H1 (cell line): ENCODE data around the gene RPSA. TPM values are rescaled to one million over a fixed set of nuclear protein-coding genes. Genes with fewer than 3 reads are reported as not detected.

Experiments
- CTCF ChIA-PET: fragments of 300-600 bp; sonication (Branson Sonifier 250); formaldehyde crosslinking; loops from one replicate; lab custom pipeline; 2021; ENCODE audit not compliant: partially characterized antibody; lab: Charles Lee
- POLR2A ChIA-PET: fragments of 300-600 bp; sonication (Branson Sonifier 250); formaldehyde crosslinking; loops from one replicate; lab custom pipeline; 2021; ENCODE audit warnings: inconsistent platforms; ENCODE audit not compliant: partially characterized antibody; lab: Charles Lee
- DNase-seq, 2 experiments: peaks; one replicate each; pipeline versions ENCODE4 v3.0.0 to v3.0.0-alpha.2; 2010 to 2022; ENCODE audit warnings: low spot score in 2 of 2, low read depth in 1 of 2, mixed read lengths in 1 of 2
- FAIRE-seq: peaks from 2 replicates; lab custom pipeline; 2011; peaks lifted over from hg19 to GRCh38; lab: Jason Lieb, UNC
- H2AFZ ChIP-seq: 2 replicates; pipeline ENCODE4 v1.8.1; 2012; ENCODE audit warnings: low read length, inconsistent platforms
- H2AK5ac ChIP-seq: 2 replicates; pipeline ENCODE4 v1.6.1; 2013; ENCODE audit warnings: low read depth, low read length
- H2BK120ac ChIP-seq: replicated peaks from 2 replicates; pipeline ENCODE3; 2013; ENCODE audit warnings: low read depth, low read length, inconsistent platforms
- H2BK12ac ChIP-seq: 2 replicates; pipeline ENCODE4 v1.6.1; 2013; ENCODE audit warnings: low read depth, low read length
- H2BK15ac ChIP-seq: 2 replicates; pipeline ENCODE4 v1.6.1; 2013; ENCODE audit warnings: low read length
- H2BK20ac ChIP-seq: 2 replicates; pipeline ENCODE4 v1.6.1; 2013; ENCODE audit warnings: low read length
- H2BK5ac ChIP-seq: 2 replicates; pipeline ENCODE4 v1.6.1; 2013; ENCODE audit warnings: low read depth, low read length
- H3K14ac ChIP-seq: 2 replicates; pipeline ENCODE4 v1.6.1; 2013; ENCODE audit warnings: inconsistent platforms; ENCODE audit not compliant: insufficient read length
- H3K18ac ChIP-seq: 2 replicates; pipeline ENCODE4 v1.6.1; 2013; ENCODE audit warnings: low read length; ENCODE audit errors: extremely low read depth
- H3K23ac ChIP-seq: 2 replicates; pipeline ENCODE4 v1.6.1; 2013; ENCODE audit warnings: inconsistent platforms; ENCODE audit not compliant: insufficient read length
- H3K23me2 ChIP-seq: 2 replicates; pipeline ENCODE4 v1.6.1; 2013; ENCODE audit warnings: low read depth, low read length
- H3K27ac ChIP-seq: 2 replicates; pipeline ENCODE4 v1.6.1; 2011; ENCODE audit warnings: low read depth, low read length, inconsistent platforms
- H3K27me3 ChIP-seq, 4 experiments: replicated peaks in 1 of 4; 1 replicate in 1 of 4; 2 replicates in 3 of 4; pipeline versions ENCODE4 v1.6.1 to v1.8.1; 2011 to 2013; ENCODE audit warnings: low read length in 3 of 4, mild to moderate bottlenecking in 3 of 4, inconsistent platforms in 2 of 4, mixed read lengths in 2 of 4, moderate library complexity in 1 of 4; ENCODE audit not compliant: control insufficient read depth in 3 of 4, insufficient read depth in 3 of 4; ENCODE audit errors: extremely low read depth in 1 of 4
- H3K36me3 ChIP-seq, 4 experiments: 2 replicates each; pipeline versions ENCODE4 v1.6.1 to v1.8.1; 2011 to 2013; ENCODE audit warnings: mild to moderate bottlenecking in 4 of 4, low read length in 3 of 4, moderate library complexity in 2 of 4, control low read depth in 1 of 4, inconsistent platforms in 1 of 4; ENCODE audit not compliant: insufficient read depth in 4 of 4, control insufficient read depth in 2 of 4
- H3K4ac ChIP-seq: replicated peaks from 2 replicates; pipeline ENCODE3; 2013; ENCODE audit warnings: low read length, low read depth, mixed read lengths, inconsistent platforms; ENCODE audit not compliant: insufficient read length
- H3K4me1 ChIP-seq, 4 experiments: replicated peaks in 1 of 4; 1 replicate in 1 of 4; 2 replicates in 3 of 4; pipeline versions ENCODE4 v1.6.1 to v1.8.1; 2011 to 2013; ENCODE audit warnings: low read length in 3 of 4, inconsistent platforms in 2 of 4, mixed read lengths in 1 of 4; ENCODE audit not compliant: insufficient read depth in 4 of 4, control insufficient read depth in 3 of 4
- H3K4me2 ChIP-seq, 2 experiments: 2 replicates each; pipeline versions ENCODE4 v1.6.1 to v1.8.1; 2011 to 2013; ENCODE audit warnings: low read depth in 2 of 2, low read length in 2 of 2, control low read depth in 1 of 2, inconsistent platforms in 1 of 2, mild to moderate bottlenecking in 1 of 2; ENCODE audit not compliant: insufficient read depth in 1 of 2
- H3K4me3 ChIP-seq, 4 experiments: fragments of 200-600, 300-600 bp in 1 of 4; sonication (generic), shearing (Covaris generic), sonication (Bioruptor Twin) in 1 of 4; 2 replicates each; pipeline versions ENCODE4 v1.5.1 to v1.8.1; 2011 to 2016; ENCODE audit warnings: low read length in 4 of 4, low read depth in 3 of 4, control low read depth in 2 of 4, inconsistent platforms in 2 of 4, mild to moderate bottlenecking in 2 of 4, mixed read lengths in 1 of 4, moderate library complexity in 1 of 4; ENCODE audit not compliant: insufficient read depth in 2 of 4; ENCODE audit errors: extremely low read depth in 1 of 4
- H3K56ac ChIP-seq: replicated peaks from 2 replicates; pipeline ENCODE3; 2013; ENCODE audit warnings: low read depth, mild to moderate bottlenecking, mixed read lengths, low read length, inconsistent platforms; ENCODE audit not compliant: insufficient read length
- H3K79me1 ChIP-seq: 2 replicates; pipeline ENCODE4 v1.6.1; 2013; ENCODE audit warnings: low read depth, low read length, control low read depth
- H3K79me2 ChIP-seq, 2 experiments: 2 replicates each; pipeline versions ENCODE4 v1.6.1 to v1.8.1; 2012 to 2013; ENCODE audit warnings: low read length in 2 of 2, mild to moderate bottlenecking in 2 of 2, inconsistent platforms in 1 of 2; ENCODE audit not compliant: insufficient read depth in 2 of 2, control insufficient read depth in 1 of 2
- H3K9ac ChIP-seq, 4 experiments: replicated peaks in 1 of 4; 1 replicate in 1 of 4; 2 replicates in 3 of 4; pipeline versions ENCODE4 v1.6.1 to v1.8.1; 2011 to 2013; ENCODE audit warnings: low read depth in 3 of 4, low read length in 3 of 4, control low read depth in 2 of 4, mild to moderate bottlenecking in 2 of 4, moderate library complexity in 2 of 4, inconsistent platforms in 1 of 4; ENCODE audit errors: extremely low read depth in 1 of 4
- H3K9me3 ChIP-seq, 2 experiments: 2 replicates each; pipeline versions ENCODE4 v1.6.1 to v1.8.1; 2012 to 2013; ENCODE audit warnings: mild to moderate bottlenecking in 2 of 2, moderate library complexity in 2 of 2, control low read depth in 1 of 2, inconsistent platforms in 1 of 2, low read depth in 1 of 2, low read length in 1 of 2, mixed read lengths in 1 of 2; ENCODE audit not compliant: insufficient read depth in 2 of 2
- H4K20me1 ChIP-seq, 2 experiments: replicated peaks in 1 of 2; 2 replicates each; pipeline versions ENCODE3 to v1.8.1; 2011 to 2013; ENCODE audit warnings: inconsistent platforms in 2 of 2, low read length in 2 of 2, mild to moderate bottlenecking in 1 of 2; ENCODE audit not compliant: insufficient read depth in 2 of 2, control insufficient read depth in 1 of 2
- H4K5ac ChIP-seq: 2 replicates; pipeline ENCODE4 v1.6.1; 2013; ENCODE audit warnings: low read length, low read depth, mixed read lengths, inconsistent platforms; ENCODE audit not compliant: insufficient read length
- H4K8ac ChIP-seq: 2 replicates; pipeline ENCODE4 v1.8.0; 2013; ENCODE audit warnings: mild to moderate bottlenecking, moderate library complexity, low read length, inconsistent platforms; ENCODE audit not compliant: insufficient read depth; ENCODE audit errors: extremely low read depth
- H4K91ac ChIP-seq: replicated peaks from 2 replicates; pipeline ENCODE3; 2013; ENCODE audit warnings: low read length, mixed read lengths, inconsistent platforms; ENCODE audit not compliant: insufficient read length
- WGBS, 2 experiments: shearing (Covaris generic) in 1 of 2; methylation state at CpG; one replicate each; pipeline versions ENCODE4 v1.1.6 to v1.1.7; 2013 to 2015; ENCODE audit warnings: low lambda C conversion rate in 2 of 2, mixed read lengths in 2 of 2, inconsistent platforms in 1 of 2, low coverage in 1 of 2, missing lambda C conversion rate in 1 of 2; ENCODE audit not compliant: insufficient replicate concordance in 2 of 2, insufficient coverage in 1 of 2, insufficient read length in 1 of 2; ENCODE audit errors: extremely low coverage in 1 of 2, missing lambda C conversion rate in 1 of 2; 5-methylcytosine and 5-hydroxymethylcytosine counted together
- polyA plus RNA-seq, 7 experiments: library from polyadenylated mRNA; depleted of rRNA in 3 of 7; stranded (reverse) in 5 of 7; unstranded in 2 of 7; fragments of >200 nt in 5 of 7; fragments of 200-250 nt in 2 of 7; gene quantifications; 1 replicate in 5 of 7; 2 replicates in 1 of 7; 4 replicates in 1 of 7; pipeline versions ENCODE4 v1.2.1 to v1.2.3, GENCODE V29; 2011 to 2013; ENCODE audit warnings: missing spikeins in 2 of 7, mixed read lengths in 2 of 7
- total RNA-seq: library from RNA; stranded (reverse); fragmentation: NEBNext Ultra II Directional; extraction: Animal tissue kit (Norgen Biotek cat#: 25700); gene quantifications from 2 replicates; pipeline ENCODE4 v1.2.1, GENCODE V29; 2021

Gene RPSA
- total and polyA plus RNA-seq, 2 of the 8 experiments (the other 6 are each of a cell fraction or from before 2014, with no cell fraction given), result 2,661 to 7,468 TPM

- H3K4me3 ChIP-seq, result no peak overlapping the region
- no peaks in the 10 kb centered on the region for H3K9me3 ChIP-seq
- no peak overlapping the region for H3K23ac ChIP-seq
- H3K4me1 ChIP-seq, result no peaks in the 10 kb centered on the region
- H3K79me2 ChIP-seq, result no peaks in the 10 kb centered on the region
- no peak overlapping the region for H2BK20ac ChIP-seq
- CTCF ChIA-PET, result interaction anchor here (8.1 kb wide), 1 partner anchor 18 kb away, joined by 36 read pairs; no protein-coding TSS in a partner anchor
- FAIRE-seq, result no peak
- H2BK15ac ChIP-seq, result no peak overlapping the region
- no peak overlapping the region for H2BK120ac ChIP-seq
- H3K23me2 ChIP-seq, result no peaks in the 10 kb centered on the region
- H3K56ac ChIP-seq, result no peak overlapping the region
- H3K36me3 ChIP-seq, result no peaks in the 10 kb centered on the region
- no peak overlapping the region for H3K18ac ChIP-seq
- POLR2A ChIA-PET, result interaction anchor here (1.2 to 13.1 kb wide), 3 partner anchors 15 to 71 kb away, joined by 3 to 141 read pairs (median 4); no protein-coding TSS in a partner anchor
- WGBS, 2 experiments, result 92% methylated on average over 21 of the region's 22 CpGs; no CpG with 5 or more reads in 1 of the 2 experiments
- H4K91ac ChIP-seq, result no peak overlapping the region
- H2BK12ac ChIP-seq, result no peak overlapping the region
- no peak overlapping the region for H4K5ac ChIP-seq
- no peak overlapping the region for H3K4ac ChIP-seq
- H2AFZ ChIP-seq, result no peak overlapping the region
- H3K27ac ChIP-seq, result no peak overlapping the region
- 0 out of 2 replicates have a peak overlapping the region, but pooled peaks have one; percentile 22 for H4K8ac ChIP-seq
- H3K79me1 ChIP-seq, result no peaks in the 10 kb centered on the region
- no peak overlapping the region for H3K4me2 ChIP-seq
- H2AK5ac ChIP-seq, result no peak overlapping the region
- no peak overlapping the region for H2BK5ac ChIP-seq
- peak in 1 of 2 experiments; percentile 43 for DNase-seq
- H4K20me1 ChIP-seq, result no peaks in the 10 kb centered on the region
- H3K27me3 ChIP-seq, result no peaks in the 10 kb centered on the region
- H3K9ac ChIP-seq, result no peak overlapping the region
- H3K14ac ChIP-seq, result no peak overlapping the region
Observed at GRCh38 chr3:39428745-39429201, 22.3 kb downstream of the RPSA start.
